ENCODE measurements around the gene FLRT2. TPM values are rescaled to one million over a fixed set of nuclear protein-coding genes. Genes with fewer than 3 reads are reported as not detected.
A peak's percentile ranks its signal among the peaks of the same experiment; 100 is the strongest.

The FLRT2 gene
- total RNA-seq, 1 donor from 2014 or later = 205 TPM

- intact Hi-C loops (cut with DNase I) = no loop called here
- ATAC-seq (no peak), DNase-seq (ENCODE audit: low spot score) (no peak)
Observed at GRCh38 chr14:85579942-85580341, 50.0 kb downstream of the FLRT2 start.

- intact Hi-C loops (cut with DNase I) = no loop called here
- no peak for DNase-seq (ENCODE audit: low spot score)
Observed at GRCh38 chr14:85580536-85581140, 50.7 kb downstream of the FLRT2 start.

GRCh38 chr14:85581691-85582090 lies 51.7 kb downstream of the FLRT2 start:
- intact Hi-C loops (cut with DNase I) = no loop called here
- ATAC-seq (no peak), DNase-seq (ENCODE audit: low spot score) (no peak)

More at GRCh38 chr14:85580536-85581140, 50.7 kb downstream of the FLRT2 start:
- ATAC-seq = no peak

GRCh38 chr14:85583380-85583779 lies 53.4 kb downstream of the FLRT2 start:
- intact Hi-C loops (cut with DNase I) = no loop called here
- peak; percentile 53 for ATAC-seq

DNA sequence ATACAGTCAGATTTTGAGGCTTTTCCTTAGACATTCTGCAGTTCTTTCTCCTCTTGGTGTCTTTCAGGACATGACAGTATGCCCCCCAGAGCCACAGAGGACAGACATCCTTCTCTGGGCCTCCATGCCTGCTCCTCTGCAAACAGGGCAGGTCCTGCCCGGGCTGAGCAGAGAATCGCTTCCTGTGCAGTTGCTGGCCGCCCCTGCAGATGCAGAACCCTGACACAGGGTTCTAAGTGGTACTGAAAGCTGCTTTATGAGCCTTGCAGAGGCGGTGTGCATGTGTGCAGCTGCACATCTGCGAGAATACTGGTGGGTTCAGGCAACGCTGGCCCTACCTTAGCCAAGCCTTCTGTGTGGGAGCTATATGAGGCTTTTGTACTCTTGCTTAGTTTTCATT lies 54.5 kb downstream of the FLRT2 start:
- peak; percentile 45 for ATAC-seq
- intact Hi-C loops (cut with DNase I) = no loop called here
- no peak for DNase-seq (ENCODE audit: low spot score)

More at GRCh38 chr14:85583380-85583779, 53.4 kb downstream of the FLRT2 start:
- no peak for DNase-seq (ENCODE audit: low spot score)

DNA sequence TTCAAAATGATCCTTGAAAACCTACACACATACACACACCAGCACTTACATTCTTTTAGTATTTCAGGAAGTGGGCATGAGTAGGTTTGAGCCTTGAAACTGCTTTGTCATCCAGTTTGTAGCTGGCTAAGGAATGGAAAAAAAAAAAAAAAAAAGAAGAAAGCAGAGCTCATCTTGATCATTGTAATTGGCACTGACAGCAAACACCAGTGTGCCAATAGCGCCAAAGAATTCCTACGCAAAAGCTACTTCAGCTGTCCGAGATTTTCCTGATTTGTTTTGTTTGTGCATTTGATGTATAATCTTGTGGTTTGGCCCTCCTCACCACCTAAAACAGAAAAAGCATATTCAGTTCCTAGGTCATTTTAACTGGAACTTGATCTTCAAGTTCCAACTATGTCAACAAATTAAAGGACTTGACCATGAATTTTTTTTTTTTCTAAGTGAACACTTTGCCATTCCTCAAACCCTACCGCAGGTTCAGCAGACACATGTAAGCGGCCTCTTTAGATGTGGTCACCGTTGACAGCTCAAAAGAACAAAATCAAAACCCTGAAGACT lies 57.3 kb downstream of the FLRT2 start:
- intact Hi-C loops (cut with DNase I) = no loop called here
- ATAC-seq (no peak), DNase-seq (ENCODE audit: low spot score) (no peak)

GRCh38 chr14:85590784-85591183 lies 60.8 kb downstream of the FLRT2 start:
- DNase-seq (ENCODE audit: low spot score) = no peak
- intact Hi-C loops (cut with DNase I) = no loop called here
- ATAC-seq = no peak

GRCh38 chr14:85594217-85594616 lies 64.3 kb downstream of the FLRT2 start:
- DNase-seq (ENCODE audit: low spot score) (no peak), ATAC-seq (no peak)
- intact Hi-C loops (cut with DNase I) = no loop called here

DNA sequence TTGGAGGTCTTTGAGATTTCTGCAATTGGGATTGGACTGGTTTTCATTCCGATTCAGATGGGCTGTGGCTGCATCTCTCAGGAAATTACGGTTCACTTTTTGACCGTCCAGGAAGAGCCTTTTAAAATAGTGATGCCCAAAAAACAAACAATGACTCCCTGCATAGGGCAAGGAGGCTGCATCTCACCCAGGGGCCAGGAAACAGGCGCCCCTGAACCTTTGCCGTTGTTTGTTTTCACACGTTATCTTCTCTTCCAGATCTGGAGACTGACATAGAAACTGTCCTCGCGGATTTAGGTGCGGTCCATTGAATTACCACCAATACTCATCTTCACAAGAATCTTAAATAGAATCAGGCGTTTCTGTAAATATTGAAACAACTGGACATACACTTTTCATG lies 66.0 kb downstream of the FLRT2 start:
- intact Hi-C loops (cut with DNase I) = no loop called here
- no peak for ATAC-seq

DNA sequence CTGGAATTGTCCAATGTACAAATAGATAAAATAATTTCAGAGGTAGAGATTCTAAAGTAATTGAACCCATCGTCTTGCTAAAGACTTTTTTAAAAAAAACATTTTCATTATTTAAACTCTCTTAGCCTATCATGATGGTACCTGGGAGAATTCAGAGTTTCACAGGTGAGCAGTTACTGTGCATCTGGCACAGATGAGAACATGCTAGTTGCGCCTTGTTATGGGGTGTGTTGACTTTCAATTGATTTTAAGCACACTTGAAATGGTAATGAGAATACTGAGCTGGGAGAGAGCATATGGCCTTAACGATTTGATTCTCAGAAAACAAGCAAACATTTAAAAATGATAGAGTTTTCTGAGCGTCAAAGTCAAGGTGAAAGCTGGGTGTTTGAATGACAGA lies 66.6 kb downstream of the FLRT2 start:
- DNase-seq (ENCODE audit: low spot score) (no peak), ATAC-seq (no peak)
- intact Hi-C loops (cut with DNase I) = no loop called here

More for the DNA sequence above, 66.0 kb downstream of the FLRT2 start:
- DNase-seq (ENCODE audit: low spot score) = no peak

DNA sequence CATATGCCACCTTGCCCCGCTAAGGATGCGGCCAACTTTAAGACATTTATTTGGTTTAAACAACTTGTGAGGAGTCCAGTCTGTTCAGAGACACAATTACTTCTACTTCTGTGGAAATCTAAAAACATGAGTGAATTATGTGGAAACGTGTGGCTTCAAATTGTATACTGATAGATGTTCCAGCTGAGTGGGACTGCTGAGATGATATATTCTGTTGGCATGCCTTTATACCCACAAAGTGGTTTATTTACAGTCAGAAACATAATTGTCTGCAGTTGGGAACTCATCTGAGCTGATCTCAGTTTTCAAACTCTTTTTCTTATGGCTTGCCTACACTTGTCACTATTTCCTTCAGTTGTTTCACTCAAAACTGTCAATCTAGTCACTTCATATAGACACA lies 67.8 kb downstream of the FLRT2 start:
- DNase-seq (ENCODE audit: low spot score) (no peak), ATAC-seq (no peak)
- intact Hi-C loops (cut with DNase I) = no loop called here

GRCh38 chr14:85599939-85600338 lies 70.0 kb downstream of the FLRT2 start:
- DNase-seq (ENCODE audit: low spot score) = no peak
- intact Hi-C loops (cut with DNase I) = no loop called here
- no peak for ATAC-seq

DNA sequence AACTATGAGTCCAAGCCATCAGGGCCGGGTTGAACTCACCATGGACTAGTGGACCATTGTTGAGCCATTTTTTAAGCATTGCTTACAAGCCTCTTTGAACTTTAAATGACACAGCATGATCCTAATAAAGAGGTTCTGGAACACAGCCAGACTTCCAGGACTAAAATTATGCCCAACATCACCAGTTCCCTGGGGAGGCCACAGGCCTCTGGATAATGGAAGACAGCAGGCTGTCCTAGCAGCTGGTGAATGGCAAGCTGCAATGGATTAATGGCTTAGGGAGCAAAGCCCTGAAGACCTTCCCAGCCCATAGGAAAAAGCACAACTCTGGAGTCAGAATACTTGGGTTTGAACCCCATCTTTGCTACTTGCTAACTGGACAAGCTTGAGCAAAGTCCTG lies 71.3 kb downstream of the FLRT2 start:
- intact Hi-C loops (cut with DNase I) = no loop called here
- DNase-seq (ENCODE audit: low spot score) (no peak), ATAC-seq (peak; percentile 16)

DNA sequence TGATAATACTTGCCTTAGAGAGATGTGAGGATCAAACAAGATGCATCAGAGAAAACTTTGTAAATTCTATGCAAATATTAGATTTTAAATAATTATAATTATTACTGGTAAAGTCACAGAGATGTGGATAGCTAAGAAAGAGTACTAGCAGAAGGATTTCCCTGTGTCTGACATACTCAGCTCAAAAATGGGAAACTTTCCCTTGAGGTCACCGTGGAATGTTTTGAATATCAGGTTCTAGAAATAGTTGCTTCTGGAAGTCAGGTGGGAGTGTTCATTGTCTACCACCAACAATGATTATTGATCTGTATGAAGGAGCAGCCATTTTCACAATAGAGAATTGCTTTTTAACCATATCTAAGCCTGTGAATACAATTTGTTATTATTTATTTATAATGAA lies 71.7 kb downstream of the FLRT2 start:
- ATAC-seq (no peak), DNase-seq (ENCODE audit: low spot score) (no peak)
- intact Hi-C loops (cut with DNase I) = no loop called here

GRCh38 chr14:85602345-85602744 lies 72.4 kb downstream of the FLRT2 start:
- DNase-seq (ENCODE audit: low spot score) (no peak), ATAC-seq (no peak)
- intact Hi-C loops (cut with DNase I) = no loop called here

DNA sequence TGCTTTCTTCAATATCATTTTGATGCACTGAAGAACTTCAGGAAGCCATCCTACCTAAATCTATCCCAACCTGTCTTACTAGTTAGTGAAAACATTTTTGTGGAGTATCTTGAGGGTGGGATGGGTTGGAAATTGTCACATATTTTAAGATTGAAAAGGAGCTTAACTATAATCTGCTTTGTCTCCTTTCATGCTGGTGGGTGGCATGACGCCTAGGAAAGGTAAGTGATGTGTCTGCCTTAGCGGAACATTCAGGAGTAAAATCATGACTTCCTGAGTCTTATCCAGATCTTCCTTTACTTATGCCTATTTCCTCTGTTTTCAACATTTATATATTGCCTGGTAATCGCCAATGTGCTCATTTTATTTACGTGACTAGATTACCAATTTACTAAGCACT lies 74.1 kb downstream of the FLRT2 start:
- DNase-seq (ENCODE audit: low spot score) (no peak), ATAC-seq (no peak)
- intact Hi-C loops (cut with DNase I) = no loop called here

GRCh38 chr14:85604714-85605113 lies 74.8 kb downstream of the FLRT2 start:
- DNase-seq (ENCODE audit: low spot score) (no peak), ATAC-seq (peak; percentile 62)
- intact Hi-C loops (cut with DNase I) = no loop called here

DNA sequence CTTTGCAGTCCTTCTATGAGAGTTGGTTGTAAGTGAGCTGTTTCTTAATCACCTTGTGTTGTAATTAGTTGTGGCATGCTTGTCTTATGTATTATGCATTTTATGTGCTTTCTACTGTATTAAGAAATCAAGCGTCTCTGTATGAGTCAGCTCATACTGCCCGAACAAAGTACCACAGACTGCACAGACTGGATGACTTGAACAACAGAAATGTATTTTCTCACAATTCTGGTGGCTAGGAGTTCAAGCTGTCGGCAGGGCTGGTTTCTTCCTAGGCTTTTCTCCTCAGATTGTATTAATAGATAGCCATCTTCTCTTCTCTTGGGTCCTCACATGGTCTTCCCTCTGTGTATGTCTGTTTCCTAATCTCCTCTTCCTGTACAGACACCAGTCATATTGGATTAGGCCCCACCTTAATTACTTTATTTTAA lies 77.7 kb downstream of the FLRT2 start:
- intact Hi-C loops (cut with DNase I) = no loop called here
- no peak for DNase-seq (ENCODE audit: low spot score)
- no peak for ATAC-seq

DNA sequence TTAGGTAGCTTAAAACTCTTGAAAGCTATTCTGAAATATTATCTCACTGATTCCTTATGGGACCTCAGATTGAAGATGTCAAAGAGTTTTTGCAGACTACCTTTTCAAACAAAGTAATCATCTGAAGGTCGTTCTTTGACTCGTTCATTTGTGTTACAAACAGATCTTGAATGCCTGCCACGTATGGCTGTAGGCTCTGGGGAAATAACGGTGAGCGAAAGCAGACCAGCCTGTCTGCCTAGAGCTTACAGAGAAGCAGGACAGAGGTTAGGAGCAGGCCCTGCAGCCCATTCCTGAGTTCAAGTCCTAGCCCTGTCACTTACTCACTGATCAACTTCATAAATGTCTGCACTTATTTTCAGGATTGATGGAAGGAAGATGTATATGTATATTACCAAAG lies 83.6 kb downstream of the FLRT2 start:
- intact Hi-C loops (cut with DNase I) = no loop called here
- ATAC-seq (no peak), DNase-seq (ENCODE audit: low spot score) (no peak)

DNA sequence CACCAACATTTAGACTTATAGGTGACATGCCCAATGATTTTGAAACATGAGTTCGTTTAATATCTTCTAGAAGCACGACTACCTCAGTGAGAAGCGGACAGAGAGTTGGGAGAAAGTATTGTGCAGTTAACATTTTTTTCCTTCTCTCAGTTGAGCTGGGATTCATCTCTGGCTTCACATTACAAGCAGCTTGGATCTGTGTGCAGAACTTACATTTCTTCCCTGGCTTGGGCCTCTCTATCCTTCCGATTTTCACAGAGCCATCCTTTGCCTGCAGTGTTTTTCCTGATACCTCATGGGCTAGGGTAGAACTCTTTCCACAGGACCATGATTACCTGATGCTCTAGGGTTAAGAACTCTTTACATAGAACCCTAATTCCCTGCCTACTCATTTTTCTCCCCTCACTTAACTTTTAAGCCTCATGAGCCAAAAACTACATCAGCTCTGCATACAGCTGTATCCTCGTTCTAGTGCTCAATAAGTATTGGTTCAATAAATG lies 86.5 kb downstream of the FLRT2 start:
- DNase-seq (ENCODE audit: low spot score) (no peak), ATAC-seq (peak; percentile 33)
- intact Hi-C loops (cut with DNase I) = no loop called here

DNA sequence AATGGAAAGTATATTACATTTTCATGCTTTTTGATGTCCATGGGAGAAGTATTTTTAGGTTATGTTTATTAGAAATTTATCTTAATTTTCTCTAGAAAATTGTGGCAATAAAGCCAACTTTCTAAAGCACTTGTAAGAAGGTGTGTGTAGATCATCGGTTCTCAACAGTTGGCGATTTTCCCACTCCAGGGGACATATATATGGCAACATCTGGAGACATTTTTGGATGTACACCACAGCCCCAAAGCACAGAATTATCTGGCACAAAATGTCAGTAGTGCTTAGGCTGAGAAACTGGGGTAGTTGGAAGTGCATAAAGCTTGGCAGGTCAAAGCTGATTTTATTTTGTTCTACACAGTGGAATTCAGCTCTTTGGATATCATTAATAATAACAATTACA lies 86.9 kb downstream of the FLRT2 start:
- no peak for ATAC-seq
- DNase-seq (ENCODE audit: low spot score) = no peak
- intact Hi-C loops (cut with DNase I) = no loop called here
